Kidney (tissue), 14 donors: ENCODE results near the gene PLA2G2C. TPM values are rescaled to one million over a fixed set of nuclear protein-coding genes. Genes with fewer than 3 reads are reported as not detected.

Source experiments
- DNase-seq, 5 donors: peaks; one replicate each; pipeline ENCODE4 v3.0.0-alpha.2; 2013 to 2020
- FAIRE-seq: peaks from 2 replicates; lab custom pipeline; 2012; peaks lifted over from hg19 to GRCh38; lab: Jason Lieb, UNC
- H3K27ac ChIP-seq, 2 donors: one replicate each; pipeline ENCODE4 v1.7.0; 2013; ENCODE audit warnings: low read depth in 2 of 2, low read length in 2 of 2, inconsistent platforms in 1 of 2
- H3K27me3 ChIP-seq: one replicate; pipeline ENCODE4 v1.7.1; 2013; ENCODE audit warnings: low read length, inconsistent platforms; ENCODE audit not compliant: control insufficient read depth, insufficient read depth
- H3K36me3 ChIP-seq, 3 donors: one replicate each; pipeline versions ENCODE4 v1.7.0 to v1.7.1; 2013; ENCODE audit warnings: low read length in 3 of 3, control low read depth in 1 of 3, inconsistent platforms in 1 of 3; ENCODE audit not compliant: insufficient read depth in 3 of 3, control insufficient read depth in 2 of 3
- H3K4me1 ChIP-seq, 3 donors: one replicate each; pipeline versions ENCODE4 v1.7.0 to v1.7.1; 2013; ENCODE audit warnings: low read length in 3 of 3, inconsistent platforms in 1 of 3, low read depth in 1 of 3; ENCODE audit not compliant: control insufficient read depth in 2 of 3, insufficient read depth in 2 of 3
- H3K4me3 ChIP-seq, 3 donors: one replicate each; pipeline versions ENCODE4 v1.7.0 to v1.8.1; 2013; ENCODE audit warnings: low read length in 3 of 3, control low read depth in 1 of 3, inconsistent platforms in 1 of 3
- H3K9ac ChIP-seq, 3 donors: one replicate each; pipeline versions ENCODE4 v1.7.0 to v1.7.1; 2013; ENCODE audit warnings: low read length in 3 of 3, control low read depth in 1 of 3, inconsistent platforms in 1 of 3
- H3K9me3 ChIP-seq, 3 donors: one replicate each; pipeline versions ENCODE4 v1.7.0 to v1.7.1; 2013; ENCODE audit warnings: low read length in 3 of 3, control low read depth in 1 of 3, inconsistent platforms in 1 of 3; ENCODE audit not compliant: control insufficient read depth in 2 of 3, insufficient read depth in 1 of 3
- intact Hi-C: fragments of 100-400 bp; cut with DNase I; formaldehyde crosslinking; loops from one replicate; pipeline ENCODE4 v1.11.1; 2022
- polyA plus RNA-seq: library from polyadenylated mRNA; stranded (reverse); fragments of 350-450 nt; fragmentation: Illumina TruSeq; extraction: RNeasy Lipid Tissue Mini Kit (QIAGEN cat#74804); gene quantifications from one replicate; pipeline ENCODE4 v1.2.3, GENCODE V29; 2014; ENCODE audit warnings: low read depth, low replicate concordance; ENCODE audit not compliant: insufficient read depth
- total RNA-seq: library from RNA; stranded (reverse); fragmentation: NEBNext Ultra II Directional; extraction: Animal tissue kit (Norgen Biotek cat#: 25700); gene quantifications from one replicate; pipeline ENCODE4 v1.2.1, GENCODE V29; 2021
- TF ChIP-seq, protein P1 (sequence below): IDR thresholded peaks from 3 replicates; pipeline ENCODE4 v1.5.1; 2012; ENCODE audit warnings: mild to moderate bottlenecking, moderate library complexity, borderline replicate concordance; ENCODE audit not compliant: insufficient read depth; ENCODE audit errors: extremely low read depth
- donor health status: control.
- donor health status: control.
- donor health status: control.
- donor health status: control.
- donor health status: control.
- donor health status: DM: yes; HTN: yes; CAD: no.
- donor health status: Normal renal cell carcinoma (clear cell type).

The PLA2G2C gene
- total and polyA plus RNA-seq, 2 donors from 2014 or later, result 0.31 TPM; not detected in 1

DNA sequence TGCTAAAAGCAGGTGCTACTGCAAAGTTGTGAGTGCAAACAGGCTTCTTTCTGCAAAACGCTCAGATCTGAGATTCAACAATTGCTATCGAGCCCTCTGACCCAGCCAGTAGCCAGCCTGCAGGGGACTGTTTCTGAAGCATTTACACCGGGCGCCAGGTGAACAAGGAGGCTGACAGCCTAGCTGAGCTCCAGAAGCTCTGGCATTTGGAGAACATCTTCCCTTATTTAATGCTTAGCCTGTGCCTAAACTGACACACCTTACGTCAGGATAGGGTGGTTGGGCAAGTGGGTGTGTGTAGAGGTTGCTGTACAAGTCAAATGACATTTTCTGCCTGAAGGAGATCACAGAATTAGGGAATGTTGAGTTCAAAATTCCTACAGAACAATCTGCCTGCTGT is 15.8 kb upstream of the PLA2G2C start:
- TF ChIP-seq, protein P1, sequence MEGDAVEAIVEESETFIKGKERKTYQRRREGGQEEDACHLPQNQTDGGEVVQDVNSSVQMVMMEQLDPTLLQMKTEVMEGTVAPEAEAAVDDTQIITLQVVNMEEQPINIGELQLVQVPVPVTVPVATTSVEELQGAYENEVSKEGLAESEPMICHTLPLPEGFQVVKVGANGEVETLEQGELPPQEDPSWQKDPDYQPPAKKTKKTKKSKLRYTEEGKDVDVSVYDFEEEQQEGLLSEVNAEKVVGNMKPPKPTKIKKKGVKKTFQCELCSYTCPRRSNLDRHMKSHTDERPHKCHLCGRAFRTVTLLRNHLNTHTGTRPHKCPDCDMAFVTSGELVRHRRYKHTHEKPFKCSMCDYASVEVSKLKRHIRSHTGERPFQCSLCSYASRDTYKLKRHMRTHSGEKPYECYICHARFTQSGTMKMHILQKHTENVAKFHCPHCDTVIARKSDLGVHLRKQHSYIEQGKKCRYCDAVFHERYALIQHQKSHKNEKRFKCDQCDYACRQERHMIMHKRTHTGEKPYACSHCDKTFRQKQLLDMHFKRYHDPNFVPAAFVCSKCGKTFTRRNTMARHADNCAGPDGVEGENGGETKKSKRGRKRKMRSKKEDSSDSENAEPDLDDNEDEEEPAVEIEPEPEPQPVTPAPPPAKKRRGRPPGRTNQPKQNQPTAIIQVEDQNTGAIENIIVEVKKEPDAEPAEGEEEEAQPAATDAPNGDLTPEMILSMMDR, result no peak
- Histone ChIP-seq H3K4me3 (no peak overlapping the region), H3K9me3 (no peaks in the 10 kb centered on the region), H3K36me3 (no peaks in the 10 kb centered on the region), H3K4me1 (no peaks in the 10 kb centered on the region), H3K9ac (no peak overlapping the region), H3K27me3 (no peaks in the 10 kb centered on the region), H3K27ac (no peak overlapping the region)
- DNase-seq (no peak), FAIRE-seq (no peak)
- intact Hi-C loops, result no loop called here

GRCh38 chr1:20200966-20201365 is 14.6 kb upstream of the PLA2G2C start:
- Histone ChIP-seq H3K4me1 (no peaks in the 10 kb centered on the region), H3K27ac (no peak overlapping the region), H3K36me3 (no peaks in the 10 kb centered on the region), H3K27me3 (no peaks in the 10 kb centered on the region), H3K9me3 (no peaks in the 10 kb centered on the region), H3K4me3 (no peak overlapping the region), H3K9ac (no peak overlapping the region)
- intact Hi-C loops, result no loop called here
- no peak for DNase-seq
- no peak for FAIRE-seq
- TF ChIP-seq, protein P1, result no peak

DNA sequence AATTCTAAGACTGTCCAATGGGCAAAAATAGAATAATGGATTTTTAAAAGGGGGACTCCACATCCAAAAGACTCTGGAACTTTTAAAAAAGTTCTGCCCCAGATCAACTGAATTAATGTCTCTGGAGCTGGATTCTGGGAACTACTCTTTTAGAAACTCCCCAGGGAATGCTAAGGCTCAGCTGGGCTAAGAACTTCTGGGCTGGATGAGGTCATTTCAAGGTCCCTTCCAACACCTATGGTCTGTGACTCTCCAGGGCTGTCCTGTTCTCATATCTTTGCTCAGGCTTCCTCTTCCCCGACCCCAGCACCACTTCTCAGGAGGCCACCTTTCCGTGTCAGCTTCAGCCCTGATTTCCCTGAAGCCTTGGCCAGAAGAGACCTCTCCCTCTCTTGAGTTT is 13.5 kb upstream of the PLA2G2C start:
- no peak overlapping the region for H3K9ac ChIP-seq
- no peak overlapping the region for H3K4me3 ChIP-seq
- H3K27ac ChIP-seq, result no peak overlapping the region
- FAIRE-seq (no peak), DNase-seq (no peak)
- H3K36me3 ChIP-seq, result no peaks in the 10 kb centered on the region
- no peaks in the 10 kb centered on the region for H3K9me3 ChIP-seq
- TF ChIP-seq, protein P1, result no peak
- intact Hi-C loops, result no loop called here
- H3K27me3 ChIP-seq, result no peaks in the 10 kb centered on the region
- no peaks in the 10 kb centered on the region for H3K4me1 ChIP-seq

DNA sequence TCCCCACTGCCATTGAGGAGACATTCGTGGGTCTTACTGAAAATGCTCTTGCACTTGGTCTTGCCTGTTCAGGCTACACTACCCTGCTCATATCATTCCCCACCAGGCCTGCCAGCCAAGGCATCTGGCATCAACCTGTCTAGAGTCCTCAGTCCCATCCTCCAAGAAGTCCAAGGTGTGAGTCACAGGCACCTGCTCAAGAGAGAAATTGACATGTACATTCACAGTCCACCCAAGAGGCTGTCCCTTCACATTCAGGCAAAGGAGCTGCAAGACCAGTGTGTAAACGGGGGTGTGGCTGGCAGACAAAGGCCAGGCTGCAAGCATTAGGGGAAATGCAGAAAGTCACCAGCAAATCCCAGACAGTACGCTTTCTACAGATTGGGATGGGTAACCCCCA is 13.1 kb upstream of the PLA2G2C start:
- H3K27me3 ChIP-seq, result no peaks in the 10 kb centered on the region
- intact Hi-C loops, result no loop called here
- H3K36me3 ChIP-seq, result no peaks in the 10 kb centered on the region
- no peaks in the 10 kb centered on the region for H3K9me3 ChIP-seq
- no peak overlapping the region for H3K9ac ChIP-seq
- no peaks in the 10 kb centered on the region for H3K4me1 ChIP-seq
- DNase-seq (no peak), FAIRE-seq (no peak)
- H3K27ac ChIP-seq, result no peak overlapping the region
- H3K4me3 ChIP-seq, result no peak overlapping the region
- TF ChIP-seq, protein P1, result no peak
